CD14-positive monocyte (primary cell): ENCODE data around the gene IGHMBP2. TPM values are rescaled to one million over a fixed set of nuclear protein-coding genes. Genes with fewer than 3 reads are reported as not detected.

Source experiments
- DNase-seq, 3 donors: peaks; one replicate each; pipeline ENCODE4 v3.0.0-alpha.2; 2011 to 2022
- H2AFZ ChIP-seq: 2 replicates; pipeline ENCODE4 v1.6.0; 2012; ENCODE audit warnings: mild to moderate bottlenecking, low read depth, low read length, inconsistent platforms; ENCODE audit not compliant: insufficient read depth, poor library complexity, severe bottlenecking
- H3K27ac ChIP-seq, 2 donors: 1 replicate in 1 of 2; 2 replicates in 1 of 2; pipeline ENCODE4 v1.5.1; 2012 to 2013; ENCODE audit warnings: low read length in 2 of 2, control low read depth in 1 of 2, inconsistent platforms in 1 of 2, low read depth in 1 of 2, mild to moderate bottlenecking in 1 of 2
- H3K27me3 ChIP-seq, 2 donors: one replicate each; pipeline versions ENCODE4 v1.6.0 to v1.6.1; 2011 to 2013; ENCODE audit warnings: low read length in 2 of 2; ENCODE audit not compliant: control insufficient read depth in 2 of 2, insufficient read depth in 2 of 2
- H3K36me3 ChIP-seq, 2 donors: replicated peaks in 1 of 2; 1 replicate in 1 of 2; 2 replicates in 1 of 2; pipeline versions ENCODE4 v1.5.1 to v1.6.1; 2012 to 2013; ENCODE audit warnings: low read length in 2 of 2, control low read depth in 1 of 2, inconsistent platforms in 1 of 2, mild to moderate bottlenecking in 1 of 2; ENCODE audit not compliant: insufficient read depth in 2 of 2, control insufficient read depth in 1 of 2
- H3K4me1 ChIP-seq, 2 donors: 1 replicate in 1 of 2; 2 replicates in 1 of 2; pipeline versions ENCODE4 v1.5.1 to v1.6.1; 2012 to 2013; ENCODE audit warnings: low read length in 2 of 2, control low read depth in 1 of 2, inconsistent platforms in 1 of 2, mild to moderate bottlenecking in 1 of 2, moderate library complexity in 1 of 2; ENCODE audit not compliant: insufficient read depth in 2 of 2, control insufficient read depth in 1 of 2
- H3K4me2 ChIP-seq: replicated peaks from 2 replicates; pipeline ENCODE3; 2012; ENCODE audit warnings: low read length, moderate library complexity, mild to moderate bottlenecking; ENCODE audit not compliant: poor library complexity, severe bottlenecking; ENCODE audit errors: extremely low read depth
- H3K4me3 ChIP-seq, 3 experiments: fragments of 200-600 bp in 1 of 3; sonication (generic) in 1 of 3; replicated peaks in 1 of 3; 1 replicate in 2 of 3; 2 replicates in 1 of 3; pipeline ENCODE4 v1.5.1; 2011 to 2013; ENCODE audit warnings: low read length in 3 of 3, mild to moderate bottlenecking in 3 of 3, control low read depth in 2 of 3, low read depth in 2 of 3, inconsistent platforms in 1 of 3, moderate library complexity in 1 of 3
- H3K79me2 ChIP-seq: 2 replicates; pipeline ENCODE4 v1.6.0; 2012; ENCODE audit warnings: mild to moderate bottlenecking, control low read depth, inconsistent platforms, low read length, moderate library complexity; ENCODE audit not compliant: insufficient read depth
- H3K9ac ChIP-seq: 2 replicates; pipeline ENCODE4 v1.6.0; 2017; ENCODE audit warnings: low read length, mild to moderate bottlenecking; ENCODE audit not compliant: insufficient read depth, poor library complexity, severe bottlenecking
- H3K9me3 ChIP-seq, 2 donors: replicated peaks in 1 of 2; 1 replicate in 1 of 2; 2 replicates in 1 of 2; pipeline versions ENCODE4 v1.5.1 to v1.6.1; 2012 to 2013; ENCODE audit warnings: low read length in 2 of 2, control low read depth in 1 of 2; ENCODE audit not compliant: control insufficient read depth in 1 of 2, insufficient read depth in 1 of 2
- H4K20me1 ChIP-seq: 2 replicates; pipeline ENCODE4 v1.6.0; 2012; ENCODE audit warnings: mild to moderate bottlenecking, low read length, control low read depth, moderate library complexity; ENCODE audit not compliant: insufficient read depth
- H3K27ac Mint-ChIP-seq, 7 donors: one replicate each; pipeline ENCODE4 v1.8.0; 2020; ENCODE audit warnings: mild to moderate bottlenecking in 7 of 7, mixed read lengths in 7 of 7, moderate library complexity in 6 of 7, inconsistent platforms in 2 of 7
- H3K27me3 Mint-ChIP-seq, 3 donors: one replicate each; pipeline ENCODE4 v1.8.0; 2021 to 2022; ENCODE audit warnings: low read depth in 3 of 3, mild to moderate bottlenecking in 3 of 3, mixed read lengths in 3 of 3, moderate library complexity in 3 of 3, inconsistent platforms in 1 of 3
- H3K36me3 Mint-ChIP-seq, 2 donors: one replicate each; pipeline ENCODE4 v1.8.0; 2020; ENCODE audit warnings: mixed read lengths in 2 of 2, inconsistent platforms in 1 of 2, mild to moderate bottlenecking in 1 of 2
- H3K4me1 Mint-ChIP-seq: one replicate; pipeline ENCODE4 v1.8.0; 2020; ENCODE audit warnings: mild to moderate bottlenecking, mixed read lengths
- H3K4me3 Mint-ChIP-seq, 2 donors: one replicate each; pipeline ENCODE4 v1.8.0; 2020; ENCODE audit warnings: mild to moderate bottlenecking in 2 of 2, mixed read lengths in 2 of 2, moderate library complexity in 1 of 2
- H3K9me3 Mint-ChIP-seq, 7 donors: one replicate each; pipeline ENCODE4 v1.8.0; 2020 to 2022; ENCODE audit warnings: mixed read lengths in 7 of 7, mild to moderate bottlenecking in 6 of 7, moderate library complexity in 6 of 7, inconsistent platforms in 2 of 7
- WGBS: methylation state at CpG from one replicate; pipeline ENCODE4 v1.1.5; 2013; ENCODE audit warnings: missing lambda C conversion rate; ENCODE audit not compliant: insufficient coverage; 5-methylcytosine and 5-hydroxymethylcytosine counted together
- intact Hi-C, 2 donors: fragments of 100-400 bp; cut with micrococcal nuclease; formaldehyde crosslinking; loops; one replicate each; pipeline versions ENCODE4 v1.15.0 to v1.15.1; 2023
- polyA plus RNA-seq, 3 donors: library from polyadenylated mRNA; depleted of rRNA in 1 of 3; unstranded in 2 of 3; stranded (reverse) in 1 of 3; fragments of 300-500 nt in 2 of 3; fragments of >200 nt in 1 of 3; fragmentation: Illumina TruSeq in 2 of 3; gene quantifications; 1 replicate in 2 of 3; 2 replicates in 1 of 3; pipeline ENCODE4 v1.2.3, GENCODE V29; 2012 to 2021
- TF ChIP-seq, protein P1 (sequence below): fragments of 200-600 bp; IDR thresholded peaks from one replicate; pipeline ENCODE4 v1.8.0; 2022; ENCODE audit warnings: antibody characterized with exemption, mild to moderate bottlenecking

Gene IGHMBP2
- polyA plus RNA-seq, 3 donors = 3.9 to 14.9 (median 6.0) TPM

- Histone ChIP-seq H3K36me3 (no peaks in the 10 kb centered on the region), H3K27me3 (peaks cover 0 to 4% of the 10 kb centered on the region in 2 donors), H3K79me2 (no peaks in the 10 kb centered on the region), H3K4me2 (no peak overlapping the region), H3K4me3 (no peak overlapping the region), H3K9me3 (no peaks in the 10 kb centered on the region), H4K20me1 (no peaks in the 10 kb centered on the region), H3K27ac (no peak overlapping the region), H3K4me1 (no peaks in the 10 kb centered on the region), H2AFZ (peak overlapping the region; percentile 27), H3K9ac (no peak overlapping the region)
- no peaks in the 10 kb centered on the region for H3K36me3 Mint-ChIP-seq
- 78% methylated on average over 4 of the region's 5 CpGs for WGBS
- TF ChIP-seq, protein P1, sequence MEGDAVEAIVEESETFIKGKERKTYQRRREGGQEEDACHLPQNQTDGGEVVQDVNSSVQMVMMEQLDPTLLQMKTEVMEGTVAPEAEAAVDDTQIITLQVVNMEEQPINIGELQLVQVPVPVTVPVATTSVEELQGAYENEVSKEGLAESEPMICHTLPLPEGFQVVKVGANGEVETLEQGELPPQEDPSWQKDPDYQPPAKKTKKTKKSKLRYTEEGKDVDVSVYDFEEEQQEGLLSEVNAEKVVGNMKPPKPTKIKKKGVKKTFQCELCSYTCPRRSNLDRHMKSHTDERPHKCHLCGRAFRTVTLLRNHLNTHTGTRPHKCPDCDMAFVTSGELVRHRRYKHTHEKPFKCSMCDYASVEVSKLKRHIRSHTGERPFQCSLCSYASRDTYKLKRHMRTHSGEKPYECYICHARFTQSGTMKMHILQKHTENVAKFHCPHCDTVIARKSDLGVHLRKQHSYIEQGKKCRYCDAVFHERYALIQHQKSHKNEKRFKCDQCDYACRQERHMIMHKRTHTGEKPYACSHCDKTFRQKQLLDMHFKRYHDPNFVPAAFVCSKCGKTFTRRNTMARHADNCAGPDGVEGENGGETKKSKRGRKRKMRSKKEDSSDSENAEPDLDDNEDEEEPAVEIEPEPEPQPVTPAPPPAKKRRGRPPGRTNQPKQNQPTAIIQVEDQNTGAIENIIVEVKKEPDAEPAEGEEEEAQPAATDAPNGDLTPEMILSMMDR = no peak
- H3K9me3 Mint-ChIP-seq = peaks cover 0 to 12% (median 2%) of the 10 kb centered on the region in 7 donors
- intact Hi-C loops = no loop called here
- peaks cover 1% of the 10 kb centered on the region for H3K4me1 Mint-ChIP-seq
- H3K27ac Mint-ChIP-seq = no peak overlapping the region
- DNase-seq = no peak
- H3K27me3 Mint-ChIP-seq = peaks cover 13 to 27% (median 22%) of the 10 kb centered on the region in 3 donors
- no peak overlapping the region for H3K4me3 Mint-ChIP-seq
Measured at GRCh38 chr11:68978626-68978930, 74.9 kb downstream of the IGHMBP2 start.

DNA sequence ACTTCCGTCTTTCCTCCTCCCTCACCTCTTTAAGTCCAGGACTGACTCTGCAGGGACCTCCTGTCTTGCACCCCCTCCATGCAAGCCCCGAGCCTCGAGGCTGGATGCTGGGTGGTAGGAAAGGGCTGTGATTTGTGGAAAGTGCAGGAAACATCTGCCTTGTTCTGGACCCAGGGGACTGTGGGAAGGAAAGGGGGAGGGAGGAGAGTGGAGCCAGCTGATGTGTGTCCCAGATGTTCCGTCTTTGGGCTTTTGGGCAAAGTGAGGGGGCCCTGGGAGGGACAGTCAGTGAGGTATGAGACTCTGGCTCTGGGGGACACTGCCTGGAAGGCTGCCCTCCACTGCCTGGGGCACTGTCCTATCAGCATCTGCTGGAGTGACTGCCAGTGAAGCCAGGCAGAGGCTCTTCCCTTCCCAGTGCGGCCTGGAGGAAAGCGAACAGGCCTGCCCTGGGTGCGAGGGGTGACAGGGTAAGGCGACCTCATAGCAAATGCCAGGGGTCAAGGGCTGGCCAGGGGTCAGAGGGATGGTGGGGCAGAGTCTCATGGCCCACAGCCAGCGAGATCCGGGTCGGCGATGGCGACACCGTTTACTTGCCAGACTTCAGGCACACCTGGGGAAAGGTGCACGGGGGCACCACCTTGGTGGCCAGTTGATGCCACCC is 75.4 kb downstream of the IGHMBP2 start:
- intact Hi-C loops = no loop called here
- Histone ChIP-seq H3K4me2 (no peak overlapping the region), H3K27me3 (peaks cover 2 to 4% of the 10 kb centered on the region in 2 donors), H2AFZ (peak overlapping the region; percentile 27), H3K36me3 (no peaks in the 10 kb centered on the region), H3K9ac (no peak overlapping the region), H3K9me3 (no peaks in the 10 kb centered on the region), H3K4me3 (no peak overlapping the region), H3K79me2 (no peaks in the 10 kb centered on the region), H3K4me1 (no peaks in the 10 kb centered on the region), H3K27ac (no peak overlapping the region), H4K20me1 (no peaks in the 10 kb centered on the region)
- no peaks in the 10 kb centered on the region for H3K36me3 Mint-ChIP-seq
- peak overlapping the region in 1 of 2 donors; percentile 42 for H3K4me3 Mint-ChIP-seq
- H3K9me3 Mint-ChIP-seq = peaks cover 0 to 12% (median 2%) of the 10 kb centered on the region in 7 donors
- DNase-seq = no peak
- no peak overlapping the region for H3K27ac Mint-ChIP-seq
- peaks cover 1% of the 10 kb centered on the region for H3K4me1 Mint-ChIP-seq
- TF ChIP-seq, protein P1 = no peak
- 77% methylated on average over 12 of the region's 15 CpGs for WGBS
- peaks cover 16 to 27% (median 26%) of the 10 kb centered on the region in 3 donors for H3K27me3 Mint-ChIP-seq
